Fibroblast of upper back skin (primary cell): ENCODE measurements around the gene CACNA1A.
"Not testable (repeated sequence)": the region's sequence is repeated elsewhere in the genome, so short reads cannot be mapped to it uniquely, and the experiment has no call there.

ENCODE experiments used
- DNase-seq: peaks from one replicate; pipeline ENCODE4 v3.0.0-alpha.2; 2013

Gene CACNA1A

GRCh38 chr19:13267889-13268288 is 238.4 kb downstream of the CACNA1A start:
- no peak for DNase-seq

DNA sequence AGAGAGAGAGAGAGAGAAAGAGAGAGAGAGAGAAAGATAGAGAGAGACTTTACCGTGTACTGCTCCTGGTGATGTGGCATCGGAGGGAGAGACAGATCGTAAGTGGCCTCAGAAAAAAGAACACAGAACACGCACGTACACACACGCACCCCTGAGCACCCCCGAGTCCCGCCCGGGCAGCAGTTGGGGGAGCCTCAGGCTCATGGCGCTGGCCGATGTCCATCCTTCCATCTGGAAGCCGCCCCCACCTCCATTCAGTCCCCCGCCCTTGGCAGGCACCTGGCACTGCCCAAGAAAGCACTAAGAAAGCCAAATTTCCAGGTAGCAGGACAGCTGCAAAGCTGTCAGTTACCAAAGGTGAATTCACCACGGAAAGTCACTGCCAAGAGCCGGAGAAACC is 239.1 kb downstream of the CACNA1A start:
- DNase-seq: no peak

GRCh38 chr19:13262450-13262849 is 243.8 kb downstream of the CACNA1A start:
- DNase-seq: peak; percentile 56

DNA sequence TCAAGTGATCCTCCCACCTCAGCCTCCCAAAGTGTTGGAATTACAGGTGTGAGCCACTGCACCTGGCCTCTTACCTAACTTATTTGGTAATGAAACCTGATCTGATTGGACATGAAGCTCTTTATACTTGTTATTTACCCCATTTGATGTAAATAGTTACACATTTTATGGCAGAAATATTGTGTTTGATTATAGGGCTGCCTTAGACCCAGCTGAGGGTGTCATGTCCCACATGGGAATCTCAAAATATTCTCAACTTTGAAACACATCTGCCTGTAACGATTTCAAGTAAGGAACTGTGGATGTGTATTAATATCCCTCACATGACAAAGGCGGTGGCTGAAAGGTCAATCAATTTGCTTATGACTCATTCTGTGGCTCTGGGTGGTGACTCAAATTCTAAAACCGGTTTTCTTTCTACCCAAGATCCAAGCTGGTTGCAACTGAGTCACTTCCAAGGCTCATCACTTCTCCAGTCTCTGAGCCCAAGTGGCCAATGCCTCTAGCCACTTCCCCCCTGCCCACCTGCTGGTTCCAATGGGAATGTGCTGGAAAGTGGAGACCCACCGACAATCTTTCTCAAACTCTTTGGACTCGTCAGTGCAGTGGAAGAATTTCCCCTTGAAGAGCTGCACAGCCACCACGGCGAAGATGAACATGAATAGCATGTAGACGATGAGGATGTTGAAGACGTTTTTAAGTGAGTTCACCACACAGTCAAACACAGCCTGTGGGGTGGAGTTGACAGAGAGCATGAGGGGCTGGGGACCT is 245.2 kb downstream of the CACNA1A start:
- peak; percentile 79 for DNase-seq

GRCh38 chr19:13256918-13257317 is 249.4 kb downstream of the CACNA1A start:
- no peak for DNase-seq

DNA sequence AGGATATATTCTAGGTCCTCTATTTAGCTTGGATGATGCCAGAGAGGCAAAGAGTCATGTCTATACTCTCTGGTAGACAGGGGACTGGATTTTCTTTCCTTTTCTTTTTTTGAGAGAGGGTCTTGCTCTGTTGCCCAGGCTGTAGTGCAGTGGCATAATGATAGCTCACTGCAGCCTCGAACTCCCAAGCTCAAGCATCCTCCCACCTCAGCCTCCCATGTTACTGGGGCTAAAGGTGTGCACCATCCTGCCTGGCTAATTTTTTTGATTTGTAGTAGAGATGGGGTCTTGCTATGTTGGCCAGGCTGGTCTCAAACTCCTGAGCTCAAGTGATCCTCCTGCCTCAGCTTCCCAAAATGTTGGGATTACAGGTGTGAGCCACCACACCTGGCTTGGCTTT is 249.9 kb downstream of the CACNA1A start:
- DNase-seq: not testable (repeated sequence)

GRCh38 chr19:13255719-13256059 is 250.6 kb downstream of the CACNA1A start:
- no peak for DNase-seq

- no peak for DNase-seq
Measured at GRCh38 chr19:13255041-13255718, 251.1 kb downstream of the CACNA1A start.

- DNase-seq: no peak
Measured at GRCh38 chr19:13252569-13253335, 253.5 kb downstream of the CACNA1A start.

DNA sequence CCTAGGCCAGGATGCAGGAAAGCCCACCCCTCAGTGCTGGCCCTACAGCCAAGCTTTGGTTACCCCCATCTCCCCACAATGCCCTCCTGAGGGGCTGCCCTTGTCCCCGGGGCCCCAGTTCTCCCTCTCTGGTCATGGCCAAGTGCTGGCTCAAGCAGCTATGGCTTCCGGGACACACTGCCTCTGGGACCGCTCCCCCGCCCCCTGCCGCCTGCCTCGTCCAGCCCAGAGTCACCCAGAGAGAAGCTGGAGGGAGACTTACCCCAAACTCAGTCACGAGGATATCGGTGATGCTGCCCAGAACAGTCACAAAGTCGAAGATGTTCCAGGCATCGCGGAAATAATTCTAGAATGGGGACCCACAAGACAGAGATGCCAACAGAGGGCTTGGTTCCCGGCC is 261.4 kb downstream of the CACNA1A start:
- no peak for DNase-seq

- DNase-seq: no peak
Measured at GRCh38 chr19:13241231-13242104, 264.8 kb downstream of the CACNA1A start.

GRCh38 chr19:13240312-13241022 is 265.8 kb downstream of the CACNA1A start:
- DNase-seq: no peak

DNA sequence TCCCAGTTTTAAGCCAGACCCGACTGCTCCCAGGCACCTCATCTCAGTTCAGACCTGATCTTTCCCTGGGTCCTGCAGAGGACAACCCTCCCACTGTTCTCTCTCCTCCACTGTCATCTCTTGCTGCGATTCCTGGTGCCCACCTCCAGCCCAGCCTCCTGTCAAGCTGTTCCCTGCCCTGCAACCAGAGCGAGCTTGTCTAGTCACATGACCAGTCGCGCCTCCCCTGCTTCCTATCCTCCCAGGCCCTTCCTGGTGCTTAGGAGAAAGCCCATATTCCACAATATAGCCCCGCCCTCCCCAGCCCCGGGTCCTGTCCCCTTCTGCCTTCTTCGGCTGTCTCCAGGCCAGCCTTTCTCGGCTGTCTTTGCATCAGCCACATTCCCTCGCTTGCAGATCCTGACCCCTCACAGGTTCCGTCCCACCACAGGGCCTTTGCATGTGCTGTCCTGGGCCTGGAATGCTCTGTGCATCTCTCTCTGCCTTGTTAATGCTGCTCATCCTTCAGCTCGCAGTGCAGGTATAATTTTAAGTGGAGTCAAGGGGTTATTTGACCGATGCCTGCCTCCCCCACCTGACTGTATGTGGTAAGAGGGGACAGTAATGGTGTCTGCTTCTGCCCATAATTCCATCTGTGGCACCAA is 267.3 kb downstream of the CACNA1A start:
- DNase-seq: no peak

GRCh38 chr19:13234518-13234917 is 271.8 kb downstream of the CACNA1A start:
- peak; percentile 27 for DNase-seq

GRCh38 chr19:13231663-13232062 is 274.6 kb downstream of the CACNA1A start:
- no peak for DNase-seq

- DNase-seq: no peak
Measured at GRCh38 chr19:13229246-13229645, 277.0 kb downstream of the CACNA1A start.

- DNase-seq: no peak
Measured at GRCh38 chr19:13228561-13228960, 277.7 kb downstream of the CACNA1A start.

GRCh38 chr19:13226983-13227382 is 279.3 kb downstream of the CACNA1A start:
- DNase-seq: no peak

GRCh38 chr19:13225973-13226865 is 280.1 kb downstream of the CACNA1A start:
- no peak for DNase-seq

- DNase-seq: no peak
Measured at GRCh38 chr19:13225085-13225484, 281.2 kb downstream of the CACNA1A start.

DNA sequence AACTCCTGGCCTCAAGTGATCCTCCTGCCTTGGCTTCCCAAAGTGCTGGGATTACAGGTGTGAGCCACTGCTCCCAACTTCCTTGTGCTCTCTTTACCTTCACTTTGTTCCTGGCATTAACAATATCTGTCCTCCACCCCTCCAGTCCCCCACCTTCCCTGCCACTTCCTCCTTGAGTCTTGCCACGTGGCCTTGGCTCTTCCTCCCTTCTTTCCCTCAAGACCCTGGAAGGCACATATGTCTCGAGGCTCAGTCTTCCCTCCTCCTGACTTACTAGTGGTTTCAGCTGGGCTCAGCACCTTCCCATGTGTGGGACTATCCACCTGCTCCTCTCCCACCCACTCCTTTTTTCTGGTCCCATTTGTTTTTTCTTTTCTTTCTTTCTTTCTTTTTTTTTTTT is 285.4 kb downstream of the CACNA1A start:
- DNase-seq: no peak
